LNCAP (cell line): ENCODE results near the gene ZNF699.

ENCODE experiments used
- TF ChIP-seq, protein P1 (sequence below): fragments of 450-650 bp; IDR thresholded peaks from 2 replicates; pipeline ENCODE4 v1.5.1; 2017; ENCODE audit warnings: mild to moderate bottlenecking

Gene ZNF699

GRCh38 chr19:9342610-9343304 is 33.1 kb upstream of the ZNF699 start:
- TF ChIP-seq, protein P1, sequence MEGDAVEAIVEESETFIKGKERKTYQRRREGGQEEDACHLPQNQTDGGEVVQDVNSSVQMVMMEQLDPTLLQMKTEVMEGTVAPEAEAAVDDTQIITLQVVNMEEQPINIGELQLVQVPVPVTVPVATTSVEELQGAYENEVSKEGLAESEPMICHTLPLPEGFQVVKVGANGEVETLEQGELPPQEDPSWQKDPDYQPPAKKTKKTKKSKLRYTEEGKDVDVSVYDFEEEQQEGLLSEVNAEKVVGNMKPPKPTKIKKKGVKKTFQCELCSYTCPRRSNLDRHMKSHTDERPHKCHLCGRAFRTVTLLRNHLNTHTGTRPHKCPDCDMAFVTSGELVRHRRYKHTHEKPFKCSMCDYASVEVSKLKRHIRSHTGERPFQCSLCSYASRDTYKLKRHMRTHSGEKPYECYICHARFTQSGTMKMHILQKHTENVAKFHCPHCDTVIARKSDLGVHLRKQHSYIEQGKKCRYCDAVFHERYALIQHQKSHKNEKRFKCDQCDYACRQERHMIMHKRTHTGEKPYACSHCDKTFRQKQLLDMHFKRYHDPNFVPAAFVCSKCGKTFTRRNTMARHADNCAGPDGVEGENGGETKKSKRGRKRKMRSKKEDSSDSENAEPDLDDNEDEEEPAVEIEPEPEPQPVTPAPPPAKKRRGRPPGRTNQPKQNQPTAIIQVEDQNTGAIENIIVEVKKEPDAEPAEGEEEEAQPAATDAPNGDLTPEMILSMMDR, result no peak

DNA sequence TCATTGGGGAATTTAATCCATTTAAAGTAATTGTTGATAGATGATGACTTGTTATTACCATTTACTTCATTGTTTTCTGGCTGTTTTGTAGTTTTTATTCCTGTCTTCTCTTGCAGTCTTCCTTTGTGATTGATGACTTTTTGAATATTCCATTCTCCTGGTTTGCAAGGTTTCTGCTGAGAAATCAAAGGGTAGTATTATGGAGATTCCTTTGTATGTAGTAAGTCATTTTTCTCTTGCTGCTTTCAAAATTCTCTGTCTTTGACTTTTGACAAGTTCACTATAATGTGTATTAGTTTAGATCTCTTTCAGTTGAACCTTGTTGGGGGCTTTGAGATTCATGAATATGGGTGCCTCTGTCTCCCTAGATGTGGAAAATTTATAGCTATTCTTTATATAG is 20.4 kb upstream of the ZNF699 start:
- TF ChIP-seq, protein P1, result no peak

GRCh38 chr19:9324584-9324962 is 14.9 kb upstream of the ZNF699 start:
- TF ChIP-seq, protein P1, result no peak

DNA sequence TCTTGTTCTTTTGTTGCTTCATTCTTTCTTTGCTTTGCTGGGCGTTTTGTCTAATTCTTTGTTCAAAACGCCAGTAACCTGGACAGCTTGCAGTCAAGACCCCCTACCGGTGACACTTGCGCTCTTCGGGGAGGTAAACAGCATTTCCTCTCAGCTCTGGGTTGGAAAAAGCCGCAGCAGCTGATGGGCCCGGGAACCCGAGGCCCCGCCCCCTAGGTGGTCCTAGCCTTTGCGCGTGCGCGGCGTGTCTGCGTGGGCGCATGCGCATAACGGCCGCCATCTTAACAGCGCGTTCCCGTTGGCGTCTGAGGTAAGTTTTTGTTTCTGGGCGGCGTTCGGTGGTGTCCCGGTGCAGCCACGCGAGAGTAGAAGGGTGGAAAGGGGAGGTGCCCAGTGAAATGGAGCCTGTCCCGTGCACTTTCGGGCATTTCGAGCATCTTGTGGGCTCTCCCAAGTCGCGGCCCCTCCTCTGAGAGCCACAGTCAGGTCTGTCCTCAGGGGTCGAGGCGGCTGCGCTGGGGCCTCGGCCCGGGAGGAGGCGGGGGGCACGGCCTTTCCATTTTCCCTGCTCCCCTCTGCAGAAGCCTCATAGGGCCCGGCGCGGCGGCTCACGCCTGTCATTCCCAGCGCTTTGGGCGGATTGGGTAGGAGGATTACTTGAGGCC is 14.4 kb upstream of the ZNF699 start, which contains the start of gene ZNF559:
Gene ZNF559 (plus strand): TSS at position 261 of the 665 bp plus-strand sequence. CDS start 14,371 bp downstream, outside the sequence.
- TF ChIP-seq, protein P1, result no peak; the same call in 1 of the 2 replicates

DNA sequence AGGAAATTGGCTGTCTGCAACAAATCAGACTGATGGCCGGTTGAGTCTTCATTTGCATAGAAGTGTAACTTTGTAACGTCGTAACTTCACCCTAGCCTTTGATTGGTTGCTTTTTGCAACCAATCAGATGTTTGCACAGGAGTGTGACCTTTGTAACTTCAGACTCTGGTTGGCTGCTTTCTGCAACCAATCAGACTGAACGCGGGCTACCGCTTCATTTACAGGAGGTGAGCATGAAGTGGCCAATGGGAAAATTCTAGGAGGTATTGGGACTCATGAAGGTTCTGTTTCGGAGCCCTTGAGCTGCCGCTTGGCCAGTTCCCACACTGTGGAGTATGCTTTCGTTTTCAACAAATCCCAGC is 13.9 kb upstream of the ZNF699 start:
- TF ChIP-seq, protein P1, result no peak

DNA sequence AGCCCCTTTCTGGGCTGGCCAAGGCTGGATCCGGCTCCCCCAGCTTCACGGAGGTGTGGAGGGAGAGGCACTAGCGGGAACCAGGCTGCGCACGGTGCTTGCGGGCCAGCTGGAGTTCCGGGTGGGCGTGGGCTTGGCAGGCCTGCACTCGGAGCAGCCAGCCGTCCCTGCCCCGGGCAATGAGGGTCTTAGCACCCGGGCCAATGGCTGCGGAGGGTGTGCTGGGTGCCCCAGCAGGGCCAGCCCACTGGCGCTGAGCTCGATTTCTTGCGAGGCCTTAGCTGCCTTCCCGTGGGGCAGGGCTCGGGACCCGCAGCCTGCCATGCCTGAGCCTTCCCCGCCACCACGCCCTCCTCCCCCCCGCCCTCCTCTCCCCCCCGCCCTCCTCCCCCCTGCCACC is 11.7 kb upstream of the ZNF699 start:
- TF ChIP-seq, protein P1, result no peak

DNA sequence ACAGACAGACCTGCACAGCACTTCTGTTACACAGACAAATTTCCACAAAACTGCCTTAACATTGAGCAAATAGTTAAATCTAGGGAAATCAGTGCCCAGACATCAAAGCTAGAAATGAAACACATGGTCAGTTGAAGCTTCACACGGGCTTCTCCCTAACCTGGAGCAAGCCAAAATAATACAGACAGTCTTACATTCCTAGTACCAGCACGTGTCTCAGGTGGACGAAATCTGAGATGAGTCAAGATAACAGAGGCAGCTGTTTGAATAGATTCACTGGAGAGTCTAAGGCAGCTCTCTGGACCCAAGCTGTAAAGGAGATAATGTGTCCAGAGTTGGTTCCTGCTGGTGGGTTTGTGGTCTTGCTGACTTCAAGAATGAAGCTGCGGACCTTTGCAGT is 4.1 kb upstream of the ZNF699 start:
- TF ChIP-seq, protein P1, result no peak
